Neural progenitor cell (in vitro differentiated cells): ENCODE data around the gene C16orf86. TPM values are rescaled to one million over a fixed set of nuclear protein-coding genes. Genes with fewer than 3 reads are reported as not detected.

ENCODE experiments used
- DNase-seq: peaks from one replicate; pipeline ENCODE4 v3.0.0-alpha.2; 2016; ENCODE audit warnings: low spot score
- H2AFZ ChIP-seq: fragments of 200-600 bp; sonication (generic); replicated peaks from 2 replicates; pipeline ENCODE4 v1.6.1; 2016; ENCODE audit warnings: antibody characterized with exemption
- H3F3A ChIP-seq: fragments of 200-600 bp; sonication (generic); 2 replicates; pipeline ENCODE4 v1.6.1; 2016; ENCODE audit warnings: antibody characterized with exemption, low read depth
- H3K27ac ChIP-seq: fragments of 200-600 bp; sonication (generic); 2 replicates; pipeline ENCODE4 v1.5.1; 2016; ENCODE audit warnings: mild to moderate bottlenecking
- H3K27me3 ChIP-seq: fragments of 200-600 bp; sonication (generic); 2 replicates; pipeline ENCODE4 v1.6.1; 2016; ENCODE audit warnings: mild to moderate bottlenecking, moderate library complexity
- H3K36me3 ChIP-seq: fragments of 200-600 bp; sonication (generic); 2 replicates; pipeline ENCODE4 v1.5.1; 2016
- H3K4me1 ChIP-seq: fragments of 200-600 bp; sonication (generic); 2 replicates; pipeline ENCODE4 v1.6.1; 2016; ENCODE audit warnings: mixed run types
- H3K4me2 ChIP-seq: fragments of 200-600 bp; sonication (generic); 2 replicates; pipeline ENCODE4 v1.6.1; 2016
- H3K4me3 ChIP-seq: fragments of 200-600 bp; sonication (generic); 2 replicates; pipeline ENCODE4 v1.5.1; 2016
- H3K79me2 ChIP-seq: fragments of 200-600 bp; sonication (generic); 2 replicates; pipeline ENCODE4 v1.6.1; 2016; ENCODE audit warnings: low read depth
- H3K9ac ChIP-seq: fragments of 200-600 bp; sonication (generic); 2 replicates; pipeline ENCODE4 v1.6.1; 2016
- H3K9me3 ChIP-seq: fragments of 200-600 bp; sonication (generic); 2 replicates; pipeline ENCODE4 v1.5.1; 2016; ENCODE audit warnings: low read depth
- H4K20me1 ChIP-seq: fragments of 200-600 bp; sonication (generic); 2 replicates; pipeline ENCODE4 v1.6.1; 2016; ENCODE audit warnings: low read depth
- H3K27ac Mint-ChIP-seq: 3 replicates; pipeline ENCODE4 v1.8.0; 2021; ENCODE audit warnings: mixed read lengths
- H3K27me3 Mint-ChIP-seq: 2 replicates; pipeline ENCODE4 v1.8.0; 2022; ENCODE audit warnings: low read depth, mild to moderate bottlenecking, inconsistent platforms, moderate library complexity, mixed read lengths; ENCODE audit not compliant: insufficient read depth
- H3K36me3 Mint-ChIP-seq: 3 replicates; pipeline ENCODE4 v1.8.0; 2021; ENCODE audit warnings: mixed read lengths
- H3K4me1 Mint-ChIP-seq: 3 replicates; pipeline ENCODE4 v1.8.0; 2021; ENCODE audit warnings: mixed read lengths
- H3K4me3 Mint-ChIP-seq: 3 replicates; pipeline ENCODE4 v1.8.0; 2021; ENCODE audit warnings: mild to moderate bottlenecking, moderate library complexity, mixed read lengths
- H3K9me3 Mint-ChIP-seq: 3 replicates; pipeline ENCODE4 v1.8.0; 2020; ENCODE audit warnings: mixed read lengths
- EZH2 ChIP-seq: fragments of 200-600 bp; sonication (generic); IDR thresholded peaks from 2 replicates; pipeline ENCODE4 v1.6.1; 2017; ENCODE audit warnings: antibody characterized with exemption, mild to moderate bottlenecking, moderate library complexity
- EZH2phosphoT487 ChIP-seq: fragments of 200-600 bp; sonication (generic); IDR thresholded peaks from 2 replicates; pipeline ENCODE4 v1.6.1; 2017; ENCODE audit warnings: antibody characterized with exemption
- total RNA-seq: library from RNA; depleted of rRNA; stranded (reverse); fragments of >200 nt; gene quantifications from 2 replicates; pipeline ENCODE4 v1.2.3, GENCODE V29; 2015; ENCODE audit warnings: low replicate concordance
- TF ChIP-seq, protein P1 (sequence below): fragments of 200-600 bp; sonication (generic); IDR thresholded peaks from 2 replicates; pipeline ENCODE4 v1.5.1; 2017; ENCODE audit warnings: antibody characterized with exemption, mild to moderate bottlenecking

The C16orf86 gene
- total RNA-seq, 1 donor from 2014 or later: 0.24 TPM

DNA sequence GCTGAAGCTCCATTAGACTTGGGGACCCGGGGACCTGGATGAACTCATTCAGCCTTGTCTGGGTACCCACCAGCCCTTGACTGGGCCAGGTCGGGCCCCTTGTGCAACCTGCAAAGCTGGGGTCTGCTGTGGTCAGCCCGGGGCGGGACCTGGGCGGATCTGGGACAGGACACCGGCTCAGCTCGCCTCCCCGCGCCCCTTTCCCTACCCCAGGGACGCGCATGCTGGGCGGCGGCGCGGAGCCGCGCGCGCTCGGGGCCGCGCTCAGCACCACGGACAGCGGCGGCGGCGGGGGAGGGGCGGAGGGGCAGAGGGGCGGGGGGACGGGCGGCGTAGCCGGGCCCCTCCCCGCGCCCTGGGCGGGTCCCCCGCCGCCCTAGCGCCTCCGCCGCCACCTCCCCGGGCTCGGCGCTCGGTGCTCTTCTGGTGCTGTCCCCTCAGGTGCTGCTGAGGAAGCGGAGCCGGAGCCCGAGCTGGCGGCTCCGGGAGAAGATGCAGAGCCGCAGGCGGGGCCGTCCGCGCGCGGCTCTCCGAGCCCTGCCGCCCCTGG, 14.0 kb upstream of the C16orf86 start:
- peaks cover 10% of the 10 kb centered on the region for H3K4me1 Mint-ChIP-seq
- H3K27me3 ChIP-seq: peaks cover 48% of the 10 kb centered on the region
- peak overlapping the region; percentile 46 for H3K4me3 ChIP-seq
- no peak overlapping the region for H3K27ac ChIP-seq
- H2AFZ ChIP-seq: no peak overlapping the region
- no peak overlapping the region for H3K4me3 Mint-ChIP-seq
- no peaks in the 10 kb centered on the region for H3K9me3 ChIP-seq
- no peaks in the 10 kb centered on the region for H3K9me3 Mint-ChIP-seq
- H3K36me3 ChIP-seq: no peaks in the 10 kb centered on the region
- H3K4me1 ChIP-seq: peaks cover 7% of the 10 kb centered on the region
- peak; percentile 88 for DNase-seq
- no peaks in the 10 kb centered on the region for H3K79me2 ChIP-seq
- H4K20me1 ChIP-seq: peaks cover 57% of the 10 kb centered on the region
- H3F3A ChIP-seq: peaks cover 8% of the 10 kb centered on the region
- no peak overlapping the region for H3K27ac Mint-ChIP-seq
- H3K36me3 Mint-ChIP-seq: no peaks in the 10 kb centered on the region
- H3K4me2 ChIP-seq: peak overlapping the region; percentile 83
- no peak overlapping the region for H3K9ac ChIP-seq
- peaks cover 37% of the 10 kb centered on the region for H3K27me3 Mint-ChIP-seq
- TF ChIP-seq EZH2phosphoT487: no peak
- TF ChIP-seq, protein P1, sequence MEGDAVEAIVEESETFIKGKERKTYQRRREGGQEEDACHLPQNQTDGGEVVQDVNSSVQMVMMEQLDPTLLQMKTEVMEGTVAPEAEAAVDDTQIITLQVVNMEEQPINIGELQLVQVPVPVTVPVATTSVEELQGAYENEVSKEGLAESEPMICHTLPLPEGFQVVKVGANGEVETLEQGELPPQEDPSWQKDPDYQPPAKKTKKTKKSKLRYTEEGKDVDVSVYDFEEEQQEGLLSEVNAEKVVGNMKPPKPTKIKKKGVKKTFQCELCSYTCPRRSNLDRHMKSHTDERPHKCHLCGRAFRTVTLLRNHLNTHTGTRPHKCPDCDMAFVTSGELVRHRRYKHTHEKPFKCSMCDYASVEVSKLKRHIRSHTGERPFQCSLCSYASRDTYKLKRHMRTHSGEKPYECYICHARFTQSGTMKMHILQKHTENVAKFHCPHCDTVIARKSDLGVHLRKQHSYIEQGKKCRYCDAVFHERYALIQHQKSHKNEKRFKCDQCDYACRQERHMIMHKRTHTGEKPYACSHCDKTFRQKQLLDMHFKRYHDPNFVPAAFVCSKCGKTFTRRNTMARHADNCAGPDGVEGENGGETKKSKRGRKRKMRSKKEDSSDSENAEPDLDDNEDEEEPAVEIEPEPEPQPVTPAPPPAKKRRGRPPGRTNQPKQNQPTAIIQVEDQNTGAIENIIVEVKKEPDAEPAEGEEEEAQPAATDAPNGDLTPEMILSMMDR: no peak
- TF ChIP-seq EZH2: no peak

DNA sequence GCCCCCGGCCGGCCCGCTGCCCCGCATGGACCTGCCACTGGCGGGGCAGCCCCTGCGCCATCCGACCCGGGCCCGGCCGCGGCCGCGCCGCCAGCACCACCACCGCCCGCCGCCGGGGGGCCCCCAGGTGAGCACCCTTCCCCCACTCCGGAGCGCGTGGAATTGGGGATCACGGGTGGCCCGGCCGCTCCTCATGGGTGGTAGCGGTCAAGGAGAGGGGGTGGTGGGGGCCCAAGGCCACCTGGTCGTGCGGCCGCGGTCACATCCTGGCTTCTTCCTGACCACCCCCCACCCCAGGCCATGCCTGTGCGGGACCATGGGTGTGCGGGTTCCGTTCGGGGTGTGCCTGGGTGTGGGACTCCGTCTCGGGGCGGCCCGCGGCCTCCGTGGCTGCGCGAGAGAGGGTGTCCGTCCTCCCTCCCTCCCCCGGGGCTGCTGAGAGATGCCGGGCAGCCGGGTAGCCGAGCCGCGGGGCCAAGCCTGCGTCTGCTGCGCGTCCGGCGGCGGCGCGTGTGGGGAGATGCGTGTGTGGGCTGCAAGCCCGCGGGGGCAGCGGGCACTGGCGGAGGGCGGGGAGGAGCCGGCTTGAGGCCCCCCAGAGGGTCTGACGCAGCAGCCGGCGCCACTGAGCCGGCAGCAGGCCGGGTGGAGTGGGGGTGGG, 13.4 kb upstream of the C16orf86 start:
- Histone ChIP-seq H3K27ac (no peak overlapping the region), H3F3A (peaks cover 8% of the 10 kb centered on the region), H3K79me2 (no peaks in the 10 kb centered on the region), H3K4me1 (peaks cover 7% of the 10 kb centered on the region), H3K36me3 (no peaks in the 10 kb centered on the region), H3K9me3 (no peaks in the 10 kb centered on the region), H3K4me3 (peak overlapping the region; percentile 46), H4K20me1 (peaks cover 62% of the 10 kb centered on the region), H3K27me3 (peaks cover 42% of the 10 kb centered on the region), H3K4me2 (peak overlapping the region; percentile 83), H2AFZ (no peak overlapping the region), H3K9ac (no peak overlapping the region)
- H3K4me3 Mint-ChIP-seq: peak overlapping the region; percentile 91
- no peaks in the 10 kb centered on the region for H3K9me3 Mint-ChIP-seq
- TF ChIP-seq, protein P1: peak; percentile 40
- TF ChIP-seq EZH2 (peak; percentile 78), EZH2phosphoT487 (peak; percentile 69)
- DNase-seq: peak; percentile 51
- no peak overlapping the region for H3K27ac Mint-ChIP-seq
- H3K36me3 Mint-ChIP-seq: no peaks in the 10 kb centered on the region
- peaks cover 10% of the 10 kb centered on the region for H3K4me1 Mint-ChIP-seq
- H3K27me3 Mint-ChIP-seq: peaks cover 37% of the 10 kb centered on the region

DNA sequence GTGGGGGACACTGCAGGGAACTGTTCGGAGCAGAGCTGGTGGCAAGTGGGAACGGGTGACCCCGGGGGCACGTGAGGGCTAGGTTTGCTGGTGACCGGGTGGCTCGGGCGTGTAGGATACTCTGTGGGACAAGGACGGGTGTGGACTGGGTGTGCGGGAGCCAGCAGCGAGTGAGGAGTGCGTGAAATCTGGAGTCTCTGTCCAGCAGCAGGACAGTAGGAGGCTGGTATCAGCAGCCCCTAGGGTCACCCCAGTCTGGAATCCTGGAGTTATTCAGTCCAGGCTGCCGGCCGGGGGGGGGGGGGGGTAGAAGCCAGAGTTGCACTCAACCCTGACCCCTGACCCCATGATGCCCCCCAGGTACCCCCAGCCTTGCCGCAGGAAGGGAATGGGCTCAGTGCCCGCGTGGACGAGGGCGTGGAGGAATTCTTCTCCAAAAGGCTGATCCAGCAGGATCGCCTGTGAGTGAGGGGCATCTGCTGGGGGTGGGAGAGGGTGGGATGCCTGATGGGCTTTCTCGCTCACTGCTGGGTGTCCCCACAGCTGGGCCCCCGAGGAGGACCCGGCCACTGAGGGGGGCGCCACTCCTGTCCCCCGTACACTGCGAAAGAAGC, 12.7 kb upstream of the C16orf86 start:
- Histone ChIP-seq H3K4me1 (peaks cover 7% of the 10 kb centered on the region), H2AFZ (no peak overlapping the region), H3K27me3 (peaks cover 36% of the 10 kb centered on the region), H3K9ac (no peak overlapping the region), H3K4me3 (peak overlapping the region; percentile 46), H3K79me2 (peaks cover 2% of the 10 kb centered on the region), H3F3A (peaks cover 8% of the 10 kb centered on the region), H3K36me3 (no peaks in the 10 kb centered on the region), H3K4me2 (peak overlapping the region; percentile 83), H3K9me3 (no peaks in the 10 kb centered on the region), H3K27ac (no peak overlapping the region), H4K20me1 (peaks cover 69% of the 10 kb centered on the region)
- no peak for DNase-seq
- Mint-ChIP-seq H3K27me3 (peaks cover 37% of the 10 kb centered on the region), H3K4me3 (peak overlapping the region; percentile 91), H3K36me3 (no peaks in the 10 kb centered on the region), H3K4me1 (peaks cover 10% of the 10 kb centered on the region), H3K9me3 (no peaks in the 10 kb centered on the region), H3K27ac (no peak overlapping the region)
- TF ChIP-seq, protein P1: no peak
- TF ChIP-seq EZH2phosphoT487: no peak
- no peak for TF ChIP-seq EZH2
